HCT116 (cell line): ENCODE measurements around the gene PSAP. TPM values are rescaled to one million over a fixed set of nuclear protein-coding genes. Genes with fewer than 3 reads are reported as not detected.

Source experiments
- ATAC-seq: fragments of 200-7000 bp; cut with Tn5 transposase; 2 replicates; pipeline ENCODE4 v1.9.1; 2020; ENCODE audit warnings: mild to moderate bottlenecking, moderate library complexity
- BruUV-seq: library from RNA; stranded (reverse); fragments of 400-500 nt; replicated peaks from 2 replicates; lab custom pipeline; 2021; lab: Mats Ljungman, UMichigan
- CTCF ChIA-PET: fragments of 300-600 bp; sonication (Branson Sonifier 250); formaldehyde crosslinking; loops from one replicate; lab custom pipeline; 2021; ENCODE audit warnings: antibody characterized with exemption; lab: Charles Lee
- POLR2A ChIA-PET: fragments of 300-600, 350-600 bp; sonication (Branson Sonifier 250); formaldehyde crosslinking; loops from one replicate; lab custom pipeline; 2021; ENCODE audit warnings: antibody characterized with exemption; lab: Charles Lee
- RAD21 ChIA-PET, 2 experiments: fragments of 300-600 bp; sonication (Branson Sonifier 250); formaldehyde crosslinking; loops; one replicate each; lab custom pipeline; 2023; ENCODE audit warnings: low total read pairs in 2 of 2; ENCODE audit not compliant: uncharacterized antibody in 2 of 2, unreplicated experiment in 2 of 2, low non-redundant PET in 1 of 2; lab: Charles Lee
- DNase-seq: peaks from one replicate; pipeline ENCODE4 v3.0.0-alpha.2; 2010; ENCODE audit warnings: low read depth, low spot score
- H2AFZ ChIP-seq: fragments of 200-600 bp; shearing (Covaris generic), sonication (generic); 2 replicates; pipeline ENCODE4 v1.6.1; 2017; ENCODE audit warnings: low read depth, mixed run types, mixed read lengths, antibody characterized with exemption, low read length; ENCODE audit not compliant: poor library complexity, severe bottlenecking
- H3K27ac ChIP-seq: 2 replicates; pipeline ENCODE4 v1.5.1; 2012; ENCODE audit warnings: low read depth, low read length
- H3K27me3 ChIP-seq: fragments of 200-600 bp; sonication (generic); 2 replicates; pipeline ENCODE4 v1.6.1; 2016; ENCODE audit warnings: mixed run types, low read length, mixed read lengths; ENCODE audit not compliant: insufficient read depth
- H3K36me3 ChIP-seq, 2 experiments: fragments of 200-500 bp in 1 of 2; fragments of 200-600 bp in 1 of 2; sonication (Bioruptor generic) in 1 of 2; sonication (generic) in 1 of 2; 2 replicates each; pipeline versions ENCODE4 v1.5.1 to v1.6.1; 2014 to 2016; ENCODE audit warnings: low read length in 2 of 2, inconsistent platforms in 1 of 2, mixed read lengths in 1 of 2, mixed run types in 1 of 2; ENCODE audit not compliant: insufficient read depth in 2 of 2, control insufficient read depth in 1 of 2
- H3K4me1 ChIP-seq, 2 experiments: fragments of 200-600 bp in 1 of 2; sonication (generic) in 1 of 2; 2 replicates each; pipeline versions ENCODE4 v1.5.1 to v1.6.1; 2012 to 2017; ENCODE audit warnings: low read length in 2 of 2, inconsistent platforms in 1 of 2, mild to moderate bottlenecking in 1 of 2, mixed read lengths in 1 of 2, mixed run types in 1 of 2, moderate library complexity in 1 of 2; ENCODE audit not compliant: insufficient read depth in 2 of 2, control insufficient read depth in 1 of 2
- H3K4me2 ChIP-seq: fragments of 200-600 bp; sonication (generic); 2 replicates; pipeline ENCODE4 v1.6.1; 2017; ENCODE audit warnings: mixed run types, low read length, mixed read lengths
- H3K4me3 ChIP-seq, 2 experiments: fragments of 200-600 bp in 1 of 2; sonication (generic) in 1 of 2; replicated peaks in 1 of 2; 2 replicates each; pipeline ENCODE4 v1.5.1; 2011 to 2016; ENCODE audit warnings: low read length in 2 of 2, control low read depth in 1 of 2, low read depth in 1 of 2, mild to moderate bottlenecking in 1 of 2, mixed read lengths in 1 of 2, mixed run types in 1 of 2
- H3K79me2 ChIP-seq: fragments of 200-600 bp; sonication (generic); 2 replicates; pipeline ENCODE4 v1.6.1; 2017; ENCODE audit warnings: mild to moderate bottlenecking, mixed run types, low read length, moderate library complexity, mixed read lengths; ENCODE audit not compliant: insufficient read depth
- H3K9ac ChIP-seq: fragments of 200-600 bp; sonication (generic); 2 replicates; pipeline ENCODE4 v1.6.1; 2016; ENCODE audit warnings: low read length, mixed read lengths
- H3K9me2 ChIP-seq: fragments of 200-600 bp; sonication (generic), shearing (Covaris generic); 2 replicates; pipeline ENCODE4 v1.6.1; 2017; ENCODE audit warnings: mixed run types, mild to moderate bottlenecking, moderate library complexity; ENCODE audit not compliant: insufficient read depth
- H3K9me3 ChIP-seq, 2 experiments: fragments of 200-500 bp in 1 of 2; fragments of 200-600 bp in 1 of 2; sonication (Bioruptor generic) in 1 of 2; sonication (generic) in 1 of 2; 2 replicates each; pipeline ENCODE4 v1.6.1; 2014 to 2017; ENCODE audit warnings: low read length in 2 of 2, mixed read lengths in 2 of 2, inconsistent platforms in 1 of 2, low read depth in 1 of 2, mild to moderate bottlenecking in 1 of 2, mixed run types in 1 of 2, moderate library complexity in 1 of 2; ENCODE audit not compliant: control insufficient read depth in 1 of 2, insufficient read depth in 1 of 2
- H4K20me1 ChIP-seq: fragments of 200-600 bp; sonication (generic), shearing (Covaris generic); 2 replicates; pipeline ENCODE4 v1.6.1; 2017; ENCODE audit warnings: mixed run types, mild to moderate bottlenecking, moderate library complexity; ENCODE audit not compliant: insufficient read depth
- CEBPB ChIP-seq: IDR thresholded peaks from 2 replicates; pipeline ENCODE4 v1.6.1; 2012; ENCODE audit warnings: low read depth
- EGR1 ChIP-seq: IDR thresholded peaks from 2 replicates; pipeline ENCODE4 v1.6.1; 2012; ENCODE audit warnings: low read depth
- ELF1 ChIP-seq: IDR thresholded peaks from 2 replicates; pipeline ENCODE4 v1.6.1; 2012; ENCODE audit warnings: low read depth, borderline replicate concordance
- EZH2 ChIP-seq: fragments of 200-600 bp; sonication (generic); IDR thresholded peaks from 2 replicates; pipeline ENCODE4 v1.6.1; 2017; ENCODE audit warnings: antibody characterized with exemption, mixed run types
- EZH2phosphoT487 ChIP-seq: fragments of 200-600 bp; IDR thresholded peaks from 2 replicates; pipeline ENCODE4 v1.6.1; 2018; ENCODE audit warnings: antibody characterized with exemption, borderline replicate concordance
- JUND ChIP-seq: IDR thresholded peaks from 2 replicates; pipeline ENCODE4 v1.6.1; 2012
- MAX ChIP-seq: IDR thresholded peaks from 2 replicates; pipeline ENCODE4 v1.6.1; 2012
- POLR2AphosphoS5 ChIP-seq: IDR thresholded peaks from 2 replicates; pipeline ENCODE4 v1.6.1; 2011; ENCODE audit warnings: mild to moderate bottlenecking, low read depth, low read length, moderate library complexity
- RAD21 ChIP-seq: IDR thresholded peaks from 2 replicates; pipeline ENCODE4 v1.6.1; 2012; ENCODE audit warnings: low read depth, mild to moderate bottlenecking
- REST ChIP-seq: IDR thresholded peaks from 2 replicates; pipeline ENCODE4 v1.6.1; 2012; ENCODE audit warnings: low read depth
- SIN3A ChIP-seq: IDR thresholded peaks from 2 replicates; pipeline ENCODE4 v1.6.1; 2012; ENCODE audit warnings: low read depth
- TCF7L2 ChIP-seq: IDR thresholded peaks from 2 replicates; pipeline ENCODE4 v1.7.0; 2011; ENCODE audit warnings: borderline replicate concordance, inconsistent platforms; ENCODE audit not compliant: insufficient read depth, insufficient read length; ENCODE audit errors: extremely low read depth
- ZFX ChIP-seq: fragments of 450-650 bp; IDR thresholded peaks from 2 replicates; pipeline ENCODE4 v1.6.1; 2017
- ZNF274 ChIP-seq: fragments of 200-500 bp; sonication (Bioruptor generic); IDR thresholded peaks from 2 replicates; pipeline ENCODE4 v1.6.1; 2014; ENCODE audit warnings: mild to moderate bottlenecking, low read depth, low read length, inconsistent platforms
- intact Hi-C: fragments of 100-400 bp; cut with micrococcal nuclease; formaldehyde crosslinking; loops from 2 replicates; pipeline ENCODE4 v1.10.0; 2022
- total RNA-seq: library from RNA; stranded (reverse); gene quantifications from one replicate; pipeline ENCODE4 v1.2.1, GENCODE V29; 2021; ENCODE audit not compliant: unreplicated experiment

The PSAP gene
- total RNA-seq, 1 experiment from 2014 or later: 444 TPM

GRCh38 chr10:71846816-71847215, 4.2 kb downstream of the PSAP start:
- no peak overlapping the region for H3K4me3 ChIP-seq
- no peaks in the 10 kb centered on the region for H3K27me3 ChIP-seq
- no peaks in the 10 kb centered on the region for H3K9me2 ChIP-seq
- peaks cover 91% of the 10 kb centered on the region for H3K79me2 ChIP-seq
- no peak overlapping the region for H3K27ac ChIP-seq
- no peaks in the 10 kb centered on the region for H3K36me3 ChIP-seq
- ATAC-seq (no peak), DNase-seq (no peak)
- no TSS peak for BruUV-seq
- H3K4me2 ChIP-seq: no peak overlapping the region
- H3K9ac ChIP-seq: no peak overlapping the region
- H3K4me1 ChIP-seq: peaks cover 4 to 25% of the 10 kb centered on the region in 2 experiments; a peak in 3 of 4 replicates
- H2AFZ ChIP-seq: no peak overlapping the region
- TF ChIP-seq CEBPB (no peak), ELF1 (no peak), RAD21 (no peak), EGR1 (no peak), ZFX (no peak), ZNF274 (no peak), JUND (no peak), SIN3A (no peak), TCF7L2 (no peak), EZH2 (no peak), MAX (no peak), EZH2phosphoT487 (no peak), REST (no peak), POLR2AphosphoS5 (no peak)
- CTCF ChIA-PET: no interaction called here
- intact Hi-C loops: no loop called here
- RAD21 ChIA-PET: no interaction called here
- POLR2A ChIA-PET: interaction anchor here (1.3 kb wide), 1 partner anchor 14 kb away, joined by 3 read pairs; no protein-coding TSS in a partner anchor
- no peaks in the 10 kb centered on the region for H3K9me3 ChIP-seq
- H4K20me1 ChIP-seq: peaks cover 3% of the 10 kb centered on the region; the same call in 1 of the 2 replicates
